GM13977 (cell line): ENCODE results near the gene PPP1R9B.

Experiments used
- DNase-seq: peaks from one replicate; pipeline ENCODE4 v3.0.0; 2012; ENCODE audit warnings: low spot score
- in situ Hi-C: fragments of 300-500 bp; cut with MboI; formaldehyde crosslinking; loops from one replicate; pipeline ENCODE4 v1.12.0; 2022; ENCODE audit warnings: low sequenced_read_pairs, low pct_unique_long_range_greater_than_20kb, mixed read lengths, inconsistent platforms; ENCODE audit not compliant: unreplicated experiment
- TF ChIP-seq, protein P1 (sequence below): IDR thresholded peaks from 2 replicates; pipeline ENCODE4 v1.5.1; 2012; ENCODE audit warnings: mild to moderate bottlenecking, control low read depth; ENCODE audit not compliant: insufficient read depth; ENCODE audit errors: extremely low read depth, missing control alignments

The PPP1R9B gene

DNA sequence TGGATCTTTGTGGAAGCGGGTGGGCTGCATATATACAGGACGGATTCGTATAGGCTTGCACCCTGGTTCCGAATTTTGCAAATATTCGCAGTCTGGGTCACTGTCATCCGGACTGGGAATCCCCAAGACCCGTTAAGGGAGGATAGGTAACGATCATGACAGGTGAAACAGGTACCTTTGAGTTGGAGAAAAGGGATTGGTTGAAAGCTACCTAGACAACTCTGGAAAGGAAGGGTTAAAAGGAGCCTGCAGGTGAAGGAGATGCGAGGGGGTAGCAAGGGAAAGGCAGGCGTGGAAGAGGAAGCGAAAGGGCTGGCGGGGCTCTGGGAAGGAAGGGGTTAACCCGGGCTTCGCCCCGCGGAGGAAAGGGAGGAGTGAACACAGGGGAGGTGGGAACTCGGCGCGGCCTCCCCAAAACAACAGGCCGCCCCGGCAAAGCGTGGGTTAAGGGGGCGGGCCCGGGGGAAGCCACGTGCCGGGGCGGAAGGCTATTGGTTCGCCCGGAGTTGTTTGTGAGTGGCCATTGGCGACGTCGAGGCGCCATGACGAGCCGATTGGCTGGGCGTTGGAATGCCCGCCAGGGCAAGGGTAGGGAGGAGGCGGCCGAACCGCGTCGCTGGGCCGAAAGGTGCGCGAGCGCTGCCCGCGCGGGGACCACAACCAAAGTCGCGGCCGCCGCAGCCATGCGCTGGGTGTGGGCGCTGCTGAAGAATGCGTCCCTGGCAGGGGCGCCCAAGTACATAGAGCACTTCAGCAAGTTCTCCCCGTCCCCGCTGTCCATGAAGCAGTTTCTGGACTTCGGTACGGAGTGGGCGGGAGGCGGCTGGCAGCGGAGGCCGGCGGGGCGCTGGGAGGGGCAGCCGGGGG, 55.5 kb downstream of the PPP1R9B start, which contains the start of gene PDK2:
Gene PDK2, plus strand, starts transcription at position 599 of the 867 bp plus-strand sequence. Its CDS starts 85 bp downstream, at position 684.
- in situ Hi-C loops = loop anchor here (5.0 kb wide), 1 partner anchor 68 kb away; no protein-coding TSS in a partner anchor
- DNase-seq = peak; percentile 99
- TF ChIP-seq, protein P1, sequence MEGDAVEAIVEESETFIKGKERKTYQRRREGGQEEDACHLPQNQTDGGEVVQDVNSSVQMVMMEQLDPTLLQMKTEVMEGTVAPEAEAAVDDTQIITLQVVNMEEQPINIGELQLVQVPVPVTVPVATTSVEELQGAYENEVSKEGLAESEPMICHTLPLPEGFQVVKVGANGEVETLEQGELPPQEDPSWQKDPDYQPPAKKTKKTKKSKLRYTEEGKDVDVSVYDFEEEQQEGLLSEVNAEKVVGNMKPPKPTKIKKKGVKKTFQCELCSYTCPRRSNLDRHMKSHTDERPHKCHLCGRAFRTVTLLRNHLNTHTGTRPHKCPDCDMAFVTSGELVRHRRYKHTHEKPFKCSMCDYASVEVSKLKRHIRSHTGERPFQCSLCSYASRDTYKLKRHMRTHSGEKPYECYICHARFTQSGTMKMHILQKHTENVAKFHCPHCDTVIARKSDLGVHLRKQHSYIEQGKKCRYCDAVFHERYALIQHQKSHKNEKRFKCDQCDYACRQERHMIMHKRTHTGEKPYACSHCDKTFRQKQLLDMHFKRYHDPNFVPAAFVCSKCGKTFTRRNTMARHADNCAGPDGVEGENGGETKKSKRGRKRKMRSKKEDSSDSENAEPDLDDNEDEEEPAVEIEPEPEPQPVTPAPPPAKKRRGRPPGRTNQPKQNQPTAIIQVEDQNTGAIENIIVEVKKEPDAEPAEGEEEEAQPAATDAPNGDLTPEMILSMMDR = no peak

- TF ChIP-seq, protein P1 = peak; percentile 84
- in situ Hi-C loops = loop anchor here (5.0 kb wide), 1 partner anchor 67 kb away; no protein-coding TSS in a partner anchor
Observed at GRCh38 chr17:50094243-50094752, 56.2 kb downstream of the PPP1R9B start.

DNA sequence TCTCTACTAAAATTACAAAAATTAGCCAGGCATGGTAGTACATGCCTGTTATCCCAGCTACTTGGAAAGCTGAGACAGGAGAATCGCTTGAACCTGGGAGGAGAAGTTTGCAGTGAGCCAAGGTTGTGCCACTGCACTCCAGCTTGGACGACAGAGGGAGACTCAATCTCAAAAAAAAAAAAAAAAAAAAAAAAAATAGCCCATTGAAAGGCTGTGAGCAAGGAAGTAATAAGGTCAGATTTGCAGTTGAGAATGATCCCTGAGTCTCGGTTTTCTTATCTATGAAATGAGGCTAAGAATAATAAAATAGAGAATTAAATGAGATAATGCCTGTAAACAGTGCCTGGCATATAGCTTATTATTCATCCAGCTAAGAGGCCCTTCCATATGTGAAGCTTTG, 56.7 kb downstream of the PPP1R9B start:
- in situ Hi-C loops = loop anchor here (5.0 kb wide), 1 partner anchor 67 kb away; no protein-coding TSS in a partner anchor
- no peak for DNase-seq
- TF ChIP-seq, protein P1 = no peak

More at GRCh38 chr17:50094243-50094752, 56.2 kb downstream of the PPP1R9B start:
- peak; percentile 87 for DNase-seq

- in situ Hi-C loops = loop anchor here (5.0 kb wide), 1 partner anchor 66 kb away; no protein-coding TSS in a partner anchor
- no peak for DNase-seq
- TF ChIP-seq, protein P1 = no peak
Observed at GRCh38 chr17:50093246-50093645, 57.2 kb downstream of the PPP1R9B start.

GRCh38 chr17:50091918-50092285, 58.6 kb downstream of the PPP1R9B start:
- DNase-seq = no peak
- TF ChIP-seq, protein P1 = no peak
- in situ Hi-C loops = loop anchor here (5.0 kb wide), 1 partner anchor 65 kb away; no protein-coding TSS in a partner anchor

GRCh38 chr17:50090971-50091917, 59.2 kb downstream of the PPP1R9B start:
- in situ Hi-C loops = loop anchor here (5.0 kb wide), 1 partner anchor 64 kb away; no protein-coding TSS in a partner anchor
- TF ChIP-seq, protein P1 = no peak
- no peak for DNase-seq
